Ecto neural progenitor cell (in vitro differentiated cells): ENCODE data around the gene IFNW1.

Source experiments
- DNase-seq: peaks from one replicate; pipeline ENCODE4 v3.0.0-alpha.2; 2018; ENCODE audit warnings: low spot score

IFNW1 gene

GRCh38 chr9:21110708-21111576, 30.7 kb downstream of the IFNW1 start:
- no peak for DNase-seq

DNA sequence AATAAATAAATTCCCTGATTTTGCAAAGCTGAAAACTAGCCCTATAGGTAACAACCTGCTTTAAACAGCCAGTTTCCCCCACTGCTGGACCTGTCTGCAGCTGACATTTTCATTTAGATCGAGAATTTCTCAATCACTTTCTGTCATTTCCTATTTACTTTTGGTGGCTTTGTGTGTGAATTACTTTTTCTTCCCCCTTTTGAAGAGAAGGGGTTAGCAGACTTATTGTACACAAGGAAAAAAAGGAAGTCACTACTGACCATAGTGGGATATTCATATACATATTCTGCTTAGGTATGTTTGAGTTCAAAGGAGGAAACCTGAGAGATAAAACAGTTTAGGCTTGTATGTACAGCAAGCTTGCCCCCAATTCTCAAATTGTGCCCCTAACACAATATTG, 36.8 kb downstream of the IFNW1 start:
- DNase-seq, result no peak

DNA sequence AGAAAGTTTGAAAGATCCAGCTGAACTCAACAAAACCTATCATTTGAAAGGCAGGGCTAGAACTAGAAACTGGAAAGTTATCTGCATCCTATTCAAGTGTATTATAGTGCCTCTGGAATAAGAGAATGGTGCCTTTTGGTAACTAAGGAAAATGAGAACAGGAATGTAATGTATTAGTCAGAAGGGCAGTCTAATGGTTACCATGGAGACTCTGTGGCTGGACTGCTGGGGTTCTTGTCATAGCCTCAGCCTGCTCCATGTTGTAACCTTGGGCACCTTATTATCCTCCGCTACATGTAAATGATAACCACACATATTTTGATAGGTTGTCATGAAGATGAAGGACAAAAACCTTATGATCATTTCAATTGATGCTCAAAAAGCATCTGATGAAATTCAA, 39.3 kb downstream of the IFNW1 start:
- no peak for DNase-seq

- no peak for DNase-seq
Observed at GRCh38 chr9:21097817-21098216, 43.8 kb downstream of the IFNW1 start.

DNA sequence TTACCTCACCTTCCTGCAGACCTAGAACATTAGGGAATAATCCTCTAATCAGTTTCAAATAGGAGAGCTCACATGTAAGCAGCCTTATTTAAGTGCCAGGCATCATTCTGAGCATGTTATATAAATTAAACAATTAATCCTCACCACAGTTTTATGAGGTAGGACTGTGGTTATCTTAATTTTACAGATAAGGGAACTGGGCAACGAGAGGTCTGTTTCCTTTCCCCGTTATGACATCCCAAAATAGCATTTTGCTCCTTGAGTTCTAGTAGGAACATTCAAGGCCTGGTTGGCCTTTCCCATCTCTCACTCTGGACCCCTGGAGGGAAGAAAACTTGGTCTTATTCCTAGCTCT, 44.8 kb downstream of the IFNW1 start:
- no peak for DNase-seq

DNA sequence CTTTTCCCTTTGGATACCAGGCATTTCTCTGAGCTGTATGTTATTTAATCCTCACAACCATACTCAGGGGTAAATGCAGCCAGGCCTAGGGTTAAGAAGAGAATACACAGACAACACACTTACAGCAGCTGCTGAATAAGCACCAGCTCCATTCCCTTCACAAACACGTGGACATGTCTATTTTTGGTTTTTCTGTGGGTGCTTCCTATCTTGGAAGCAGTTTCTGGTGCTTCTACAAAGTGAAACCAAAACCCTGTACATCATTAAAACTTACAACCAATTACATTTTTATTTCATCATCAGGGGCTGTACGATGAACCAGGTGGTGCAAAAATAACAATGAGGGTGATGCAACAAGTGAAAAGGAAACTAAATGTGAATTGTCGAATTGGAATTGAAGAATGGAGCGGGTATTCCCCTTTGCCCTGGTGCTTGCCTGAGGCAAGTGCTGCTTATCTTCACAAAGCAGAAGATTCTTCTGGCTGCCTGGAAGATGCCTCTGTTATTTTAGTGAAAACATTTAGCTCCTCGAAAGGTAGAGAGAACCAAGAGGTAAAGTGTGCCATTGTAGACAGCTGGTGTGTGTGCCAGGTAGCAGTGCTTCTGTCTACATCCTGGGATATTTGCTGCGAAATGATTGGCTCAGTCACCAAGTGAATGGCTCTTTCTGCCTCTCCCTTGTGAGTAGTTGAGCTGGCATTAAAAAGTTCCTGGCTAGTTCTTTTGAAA, 45.3 kb downstream of the IFNW1 start:
- DNase-seq, result no peak

- no peak for DNase-seq
Observed at GRCh38 chr9:21095561-21095960, 46.1 kb downstream of the IFNW1 start.
